Tibial nerve (tissue), 3 donors: ENCODE data around the gene UCK2.

ENCODE experiments used
- CTCF ChIP-seq, 5 experiments: fragments of 200-600 bp in 3 of 5; fragments of 450-650 bp in 2 of 5; sonication (generic) in 3 of 5; IDR thresholded peaks; one replicate each; pipeline ENCODE4 v1.5.1; 2016 to 2019; ENCODE audit warnings: antibody characterized with exemption in 5 of 5, mild to moderate bottlenecking in 3 of 5, moderate library complexity in 2 of 5
- POLR2A ChIP-seq, 2 donors: fragments of 450-650 bp; IDR thresholded peaks; one replicate each; pipeline ENCODE4 v1.6.1; 2017; ENCODE audit warnings: antibody characterized with exemption in 2 of 2, mild to moderate bottlenecking in 2 of 2, moderate library complexity in 2 of 2

GRCh38 chr1:165826565-165827267, 698 bp upstream of the UCK2 start:
- TF ChIP-seq CTCF (IDR thresholded peaks at IDR 0.05), result no peak
- TF ChIP-seq POLR2A (IDR thresholded peaks at IDR 0.05), result no peak
